ENCODE results near the gene CDH23. TPM values are rescaled to one million over a fixed set of nuclear protein-coding genes. Genes with fewer than 3 reads are reported as not detected.

The CDH23 gene
- total RNA-seq, 2 experiments from 2014 or later = 0.16 to 0.61 TPM

DNA sequence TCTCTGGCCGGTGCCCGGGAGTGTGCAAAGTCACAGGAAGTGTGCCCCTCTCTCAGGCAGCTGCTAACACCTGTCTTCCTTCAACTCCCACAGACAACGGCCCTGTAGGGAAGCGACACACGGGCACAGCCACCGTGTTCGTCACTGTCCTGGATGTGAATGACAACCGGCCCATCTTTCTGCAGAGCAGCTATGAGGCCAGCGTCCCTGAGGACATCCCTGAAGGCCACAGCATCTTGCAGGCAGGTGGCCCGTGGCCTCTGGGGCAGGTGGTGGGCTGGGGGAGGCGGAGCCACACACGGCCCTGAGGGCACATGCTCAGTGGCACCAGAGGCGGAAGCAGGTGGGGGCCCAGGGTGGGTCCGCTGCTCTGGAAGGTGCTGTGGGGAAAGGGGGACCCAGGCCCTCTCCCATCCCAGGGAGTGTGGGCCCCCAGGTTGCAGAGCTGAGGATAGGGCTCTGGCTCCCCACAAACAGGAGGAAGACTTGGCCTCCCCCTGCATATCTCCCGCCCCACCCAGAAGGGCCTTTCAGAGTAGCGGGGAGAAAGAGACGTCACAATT lies 315.9 kb downstream of the CDH23 start:
- peak overlapping the region; percentile 60 for H3K4me3 Mint-ChIP-seq
- peak overlapping the region; percentile 98 for H3K27ac Mint-ChIP-seq
- H3K27me3 Mint-ChIP-seq = no peaks in the 10 kb centered on the region
- ATAC-seq (no peak), DNase-seq (peak; percentile 64)
- no peaks in the 10 kb centered on the region for H3K9me3 Mint-ChIP-seq (ENCODE audit: low read depth)
- CTCF ChIA-PET = interaction anchor here (0.8 to 16.3 kb wide), 8 partner anchors 9 to 184 kb away, joined by 3 to 235 read pairs (median 12); partner anchors contain the start of gene VSIR
- peaks cover 42% of the 10 kb centered on the region for H3K4me1 Mint-ChIP-seq
- no peaks in the 10 kb centered on the region for H3K36me3 Mint-ChIP-seq

DNA sequence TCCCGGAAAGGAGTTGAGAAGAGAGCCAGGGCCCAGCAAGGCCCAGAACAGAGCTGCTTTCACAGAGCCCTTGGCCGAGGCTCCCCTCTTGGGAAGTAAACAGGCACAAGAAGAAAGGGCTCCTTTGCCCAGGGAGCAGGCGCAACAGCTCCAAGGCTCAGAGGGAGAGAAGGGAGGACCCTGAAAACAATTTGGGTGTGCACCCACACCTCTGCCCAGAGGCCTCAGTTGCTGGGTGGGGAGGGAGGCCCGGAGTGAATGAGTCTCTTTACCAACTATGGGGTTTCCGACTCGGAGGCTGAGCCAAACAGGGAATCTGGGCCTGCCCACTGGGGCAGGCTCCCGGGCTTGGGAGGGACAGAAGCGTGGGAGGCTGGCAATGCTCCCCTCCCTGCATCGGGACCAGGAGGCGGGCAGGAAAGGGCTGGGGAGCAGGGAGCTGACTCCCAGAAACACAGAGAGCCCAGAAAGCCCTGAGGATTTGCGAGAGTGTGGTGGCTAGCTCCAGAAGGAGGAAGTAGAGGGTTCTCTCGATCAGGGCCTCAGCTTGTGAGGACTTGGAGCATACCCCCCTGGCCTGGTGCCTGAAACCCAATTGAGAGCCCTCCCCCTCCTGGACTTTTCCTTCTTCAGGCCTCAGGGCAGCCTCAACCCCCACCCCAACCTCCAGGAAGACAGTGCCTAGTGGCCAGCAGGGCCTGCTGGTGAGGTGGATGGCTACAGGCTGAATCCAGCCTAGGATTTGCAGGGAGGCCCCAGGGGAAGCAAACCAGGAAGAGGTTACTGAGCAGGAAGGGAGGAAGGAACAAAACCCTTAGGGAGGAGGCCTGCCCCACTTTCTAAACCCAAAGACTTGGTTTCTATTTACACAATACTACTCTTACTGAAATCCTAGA lies 316.7 kb downstream of the CDH23 start:
- DNase-seq = peak; percentile 63
- Mint-ChIP-seq H3K27ac (peak overlapping the region; percentile 98), H3K4me1 (peaks cover 36% of the 10 kb centered on the region), H3K4me3 (peak overlapping the region; percentile 60), H3K27me3 (no peaks in the 10 kb centered on the region), H3K9me3 (ENCODE audit: low read depth) (no peaks in the 10 kb centered on the region), H3K36me3 (no peaks in the 10 kb centered on the region)
- CTCF ChIA-PET = interaction anchor here (1.8 to 16.3 kb wide), 8 partner anchors 13 to 183 kb away, joined by 4 to 235 read pairs (median 12); partner anchors contain the start of gene VSIR
- peak; percentile 79 for ATAC-seq

DNA sequence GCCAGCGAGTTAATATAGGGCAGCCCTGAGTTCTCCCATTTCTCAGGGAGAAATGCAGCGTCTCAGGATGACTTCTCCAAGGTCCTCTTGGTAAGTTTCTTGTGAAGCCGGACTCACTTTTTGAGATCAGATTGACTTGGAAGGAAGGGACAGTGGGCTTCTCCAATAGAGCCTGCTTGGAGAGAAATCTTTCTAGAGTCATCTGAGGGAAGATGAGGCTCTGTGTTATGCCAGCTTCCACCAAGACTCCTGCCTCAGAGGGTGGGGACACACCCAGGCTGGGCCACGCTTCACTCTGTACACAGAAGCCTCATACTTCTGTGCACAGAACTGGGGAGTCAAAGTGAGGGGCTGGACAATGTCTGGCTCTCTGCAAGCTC lies 317.3 kb downstream of the CDH23 start:
- CTCF ChIA-PET = interaction anchor here (0.7 to 16.3 kb wide), 8 partner anchors 12 to 98 kb away, joined by 3 to 235 read pairs (median 12); partner anchors contain the start of gene VSIR
- H3K4me1 Mint-ChIP-seq = peaks cover 33% of the 10 kb centered on the region

DNA sequence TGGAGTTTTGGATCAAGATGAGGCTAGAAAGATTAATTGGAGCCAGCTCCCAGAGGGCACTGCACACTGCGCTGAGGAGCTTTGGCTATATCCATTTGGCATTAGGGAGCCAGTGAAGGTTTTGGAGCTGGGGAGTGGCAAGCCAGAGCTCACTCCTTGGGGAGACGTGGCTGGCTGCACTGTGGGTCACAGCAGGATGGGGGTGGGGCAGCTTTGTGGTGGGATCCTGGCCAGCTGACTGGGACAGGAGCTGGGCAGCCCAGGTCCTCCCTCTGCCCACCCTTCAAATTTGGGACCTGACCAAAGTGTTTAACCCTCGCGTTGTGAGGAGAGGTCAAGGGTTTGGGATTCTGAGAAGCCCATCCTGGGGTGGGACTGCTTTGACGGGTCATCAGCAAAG lies 317.9 kb downstream of the CDH23 start:
- CTCF ChIA-PET = interaction anchor here (0.6 to 16.3 kb wide), 8 partner anchors 12 to 544 kb away, joined by 3 to 235 read pairs (median 11); partner anchors contain the start of gene VSIR
- peak overlapping the region; percentile 98 for H3K27ac Mint-ChIP-seq
- no peak overlapping the region for H3K4me3 Mint-ChIP-seq
- H3K36me3 Mint-ChIP-seq = no peaks in the 10 kb centered on the region
- no peaks in the 10 kb centered on the region for H3K27me3 Mint-ChIP-seq
- no peaks in the 10 kb centered on the region for H3K9me3 Mint-ChIP-seq (ENCODE audit: low read depth)
- peaks cover 29% of the 10 kb centered on the region for H3K4me1 Mint-ChIP-seq
- DNase-seq (no peak), ATAC-seq (no peak)

More for the DNA sequence above, 317.3 kb downstream of the CDH23 start:
- Mint-ChIP-seq H3K27me3 (no peaks in the 10 kb centered on the region), H3K9me3 (ENCODE audit: low read depth) (no peaks in the 10 kb centered on the region), H3K27ac (peak overlapping the region; percentile 98), H3K36me3 (no peaks in the 10 kb centered on the region), H3K4me3 (peak overlapping the region; percentile 42)
- DNase-seq (no peak), ATAC-seq (no peak)

DNA sequence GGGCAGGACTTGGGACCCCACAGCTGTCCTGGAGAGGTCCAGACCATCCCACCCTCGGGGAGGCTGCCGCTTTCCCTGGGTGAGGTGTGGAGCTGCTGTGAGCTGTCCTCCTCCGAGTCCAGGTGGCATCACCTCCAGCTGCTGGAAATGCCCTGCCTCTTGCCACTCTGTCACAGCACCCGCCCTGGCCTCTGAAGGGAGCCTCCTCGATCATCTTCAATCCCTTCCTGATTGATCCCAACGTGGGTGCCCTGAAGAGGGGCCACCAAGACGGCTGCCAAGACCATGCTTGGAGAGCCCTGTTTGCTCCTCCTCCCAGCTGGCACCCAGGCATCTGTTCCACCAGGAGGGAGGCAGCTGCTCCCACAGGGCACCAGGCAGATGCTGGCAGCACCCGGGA lies 318.3 kb downstream of the CDH23 start:
- no peak for ATAC-seq

DNA sequence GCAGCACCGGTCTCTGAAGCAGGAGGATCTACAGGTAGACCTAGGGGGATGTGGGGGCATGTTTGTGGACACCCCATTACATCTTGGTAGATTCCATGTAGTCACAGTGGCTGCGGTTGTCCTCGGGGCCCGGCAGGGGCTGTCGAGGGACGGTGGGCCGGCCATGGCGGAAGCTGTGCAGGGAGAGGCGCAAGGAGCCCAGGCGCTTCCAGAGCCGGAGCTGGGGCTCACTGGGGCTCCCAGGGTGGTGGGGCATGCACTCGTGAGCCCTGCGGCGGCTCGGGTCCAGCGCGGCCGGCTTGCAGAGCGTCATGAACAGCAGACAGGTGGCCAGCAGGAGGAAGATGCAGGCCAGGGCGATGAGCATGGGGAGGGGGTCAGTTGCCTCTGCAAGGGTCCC lies 319.1 kb downstream of the CDH23 start:
- no peak for ATAC-seq
- H3K4me1 Mint-ChIP-seq = peaks cover 28% of the 10 kb centered on the region

More for the DNA sequence above, 318.3 kb downstream of the CDH23 start:
- Mint-ChIP-seq H3K27ac (no peak overlapping the region), H3K4me1 (peaks cover 28% of the 10 kb centered on the region), H3K9me3 (ENCODE audit: low read depth) (no peaks in the 10 kb centered on the region), H3K27me3 (no peaks in the 10 kb centered on the region), H3K36me3 (no peaks in the 10 kb centered on the region), H3K4me3 (no peak overlapping the region)
- DNase-seq = no peak
- CTCF ChIA-PET = interaction anchor here (0.6 to 16.3 kb wide), 6 partner anchors 11 to 543 kb away, joined by 3 to 235 read pairs (median 20); partner anchors contain the start of gene VSIR

DNA sequence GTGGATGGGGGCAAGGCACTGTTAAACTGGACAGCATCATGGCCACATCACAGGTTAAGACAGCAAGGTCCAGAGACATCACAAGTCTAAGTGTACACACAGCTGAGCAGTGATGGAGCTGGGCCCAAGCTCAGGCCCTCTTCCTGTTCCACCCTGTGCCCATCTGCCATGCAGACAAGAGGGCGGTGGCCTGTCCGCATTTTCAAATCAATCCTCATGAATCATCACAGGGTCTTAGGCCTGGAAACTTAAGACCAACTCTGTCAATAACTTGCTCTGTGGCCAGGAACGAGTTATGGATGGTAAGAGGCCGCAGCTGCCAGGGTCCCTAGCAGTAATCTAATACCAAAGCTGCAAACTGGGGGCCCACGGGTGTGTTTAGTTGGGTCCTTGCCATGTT lies 319.7 kb downstream of the CDH23 start:
- Mint-ChIP-seq H3K27me3 (no peaks in the 10 kb centered on the region), H3K4me3 (no peak overlapping the region), H3K27ac (no peak overlapping the region), H3K9me3 (ENCODE audit: low read depth) (no peaks in the 10 kb centered on the region), H3K36me3 (no peaks in the 10 kb centered on the region), H3K4me1 (peaks cover 28% of the 10 kb centered on the region)
- ATAC-seq (no peak), DNase-seq (no peak)
- CTCF ChIA-PET = interaction anchor here (0.9 to 16.3 kb wide), 7 partner anchors 8 to 57 kb away, joined by 3 to 235 read pairs (median 5); partner anchors contain the start of gene VSIR

More for the DNA sequence above, 319.1 kb downstream of the CDH23 start:
- no peak overlapping the region for H3K27ac Mint-ChIP-seq
- DNase-seq = no peak
- CTCF ChIA-PET = interaction anchor here (1.0 to 16.3 kb wide), 6 partner anchors 8 to 57 kb away, joined by 3 to 235 read pairs (median 7); partner anchors contain the start of gene VSIR
- H3K27me3 Mint-ChIP-seq = no peaks in the 10 kb centered on the region
- H3K4me3 Mint-ChIP-seq = no peak overlapping the region
- no peaks in the 10 kb centered on the region for H3K9me3 Mint-ChIP-seq (ENCODE audit: low read depth)
- no peaks in the 10 kb centered on the region for H3K36me3 Mint-ChIP-seq

DNA sequence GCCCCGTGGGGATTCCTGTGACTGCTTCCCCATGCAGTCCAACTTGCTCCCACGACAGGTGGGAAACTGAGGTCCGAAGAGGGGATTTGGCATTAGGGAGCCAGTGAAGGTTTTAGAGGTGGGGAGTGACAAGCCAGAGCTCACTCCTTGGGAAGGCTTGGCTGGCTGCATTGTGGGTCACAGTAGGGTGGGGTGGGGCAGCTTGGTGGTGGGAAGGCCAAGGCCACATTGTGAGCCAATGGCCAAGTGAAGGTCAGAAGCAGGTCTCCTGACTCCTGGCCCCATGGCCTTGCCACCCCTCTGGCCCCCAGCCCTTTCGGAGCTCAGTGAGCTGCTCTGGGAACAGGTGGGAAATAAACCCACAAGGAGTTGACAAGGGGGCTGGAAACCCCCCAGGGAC lies 320.3 kb downstream of the CDH23 start:
- no peaks in the 10 kb centered on the region for H3K36me3 Mint-ChIP-seq
- H3K4me1 Mint-ChIP-seq = peaks cover 28% of the 10 kb centered on the region
- CTCF ChIA-PET = interaction anchor here (0.9 to 16.3 kb wide), 7 partner anchors 8 to 95 kb away, joined by 3 to 235 read pairs (median 5); partner anchors contain the start of gene VSIR
- H3K4me3 Mint-ChIP-seq = no peak overlapping the region
- peaks cover 3% of the 10 kb centered on the region for H3K27me3 Mint-ChIP-seq
- no peak overlapping the region for H3K27ac Mint-ChIP-seq
- ATAC-seq (no peak), DNase-seq (no peak)
- no peaks in the 10 kb centered on the region for H3K9me3 Mint-ChIP-seq (ENCODE audit: low read depth)

DNA sequence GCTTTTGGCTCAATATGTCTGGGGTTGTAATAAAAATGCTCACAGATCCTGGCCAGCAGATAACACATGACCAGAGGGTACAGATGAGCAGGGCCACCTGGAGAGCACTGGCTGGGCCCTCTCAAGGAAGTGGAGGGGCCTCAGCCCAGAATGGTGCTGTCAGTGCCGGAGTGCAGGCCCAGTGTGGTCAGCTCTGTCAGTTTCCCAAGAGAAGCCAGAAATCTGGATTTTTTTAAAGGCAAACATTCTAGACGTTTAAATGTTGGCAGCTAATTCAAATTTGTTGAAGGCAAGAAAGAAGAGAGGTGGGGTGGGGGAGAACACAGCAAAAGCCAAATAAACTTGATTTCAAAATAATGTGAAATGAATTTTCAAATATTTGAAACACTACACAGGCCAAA lies 320.8 kb downstream of the CDH23 start:
- H3K4me1 Mint-ChIP-seq = peaks cover 24% of the 10 kb centered on the region
- DNase-seq = no peak
- ATAC-seq = no peak
- CTCF ChIA-PET = interaction anchor here (1.6 to 16.3 kb wide), 6 partner anchors 8 to 94 kb away, joined by 3 to 235 read pairs (median 10); partner anchors contain the start of gene VSIR
- H3K36me3 Mint-ChIP-seq = no peaks in the 10 kb centered on the region
- no peaks in the 10 kb centered on the region for H3K9me3 Mint-ChIP-seq (ENCODE audit: low read depth)
- H3K27ac Mint-ChIP-seq = no peak overlapping the region
- H3K27me3 Mint-ChIP-seq = peaks cover 3% of the 10 kb centered on the region
- H3K4me3 Mint-ChIP-seq = no peak overlapping the region

DNA sequence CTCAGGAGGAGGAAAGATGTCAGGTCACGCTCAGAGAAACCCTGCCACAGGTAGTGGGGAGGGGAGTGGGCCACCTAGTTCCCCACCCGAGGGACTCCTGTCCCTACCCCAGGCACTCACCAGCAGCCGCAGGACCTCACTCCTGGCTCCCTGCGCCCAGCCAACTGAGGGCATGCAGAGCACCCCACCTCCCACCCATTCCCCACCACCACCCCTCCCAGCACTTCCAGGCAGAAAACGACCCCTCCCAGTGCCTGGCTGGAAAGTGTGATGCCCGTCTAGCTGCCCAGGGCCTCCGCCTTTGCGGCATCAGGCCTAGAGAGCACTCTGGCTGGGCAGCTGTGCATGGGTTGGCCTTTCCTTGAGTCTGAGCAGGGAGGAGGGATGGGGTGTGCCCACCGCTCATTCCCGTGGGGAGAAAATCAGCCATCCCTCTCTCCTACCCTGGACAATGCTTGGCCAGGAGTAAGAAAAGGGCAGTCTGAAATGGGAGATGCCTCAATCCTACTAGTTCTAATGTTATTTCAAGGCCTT lies 321.5 kb downstream of the CDH23 start:
- CTCF ChIA-PET = interaction anchor here (1.6 to 16.3 kb wide), 5 partner anchors 7 to 93 kb away, joined by 3 to 235 read pairs (median 10); partner anchors contain the start of gene VSIR
- Mint-ChIP-seq H3K27ac (no peak overlapping the region), H3K9me3 (ENCODE audit: low read depth) (no peaks in the 10 kb centered on the region), H3K4me1 (peaks cover 17% of the 10 kb centered on the region), H3K36me3 (no peaks in the 10 kb centered on the region), H3K27me3 (peaks cover 3% of the 10 kb centered on the region), H3K4me3 (no peak overlapping the region)
- no peak for ATAC-seq
- DNase-seq = no peak

DNA sequence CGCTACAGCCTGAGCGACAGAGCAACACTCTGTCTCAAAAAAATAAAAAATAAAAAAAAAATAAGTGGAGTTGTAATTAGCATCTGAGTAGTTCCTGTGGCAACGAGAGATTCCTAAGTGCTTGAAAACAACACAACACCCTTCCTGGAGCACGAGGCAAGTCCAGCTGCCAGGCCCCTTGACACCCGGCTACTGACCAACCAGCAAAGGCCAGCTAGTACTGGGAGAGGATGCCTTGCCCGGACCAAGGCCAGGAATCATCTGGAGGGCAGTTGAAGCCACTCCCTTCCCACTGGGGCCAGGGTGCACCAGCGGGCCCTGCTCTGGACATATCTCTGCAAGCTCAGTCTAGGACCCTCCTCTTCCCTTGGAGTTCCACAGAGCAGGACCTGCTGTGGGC lies 322.3 kb downstream of the CDH23 start:
- no peaks in the 10 kb centered on the region for H3K9me3 Mint-ChIP-seq (ENCODE audit: low read depth)
- H3K27me3 Mint-ChIP-seq = peaks cover 3% of the 10 kb centered on the region
- H3K4me1 Mint-ChIP-seq = peaks cover 13% of the 10 kb centered on the region
- no peak for DNase-seq
- CTCF ChIA-PET = interaction anchor here (2.9 to 16.3 kb wide), 3 partner anchors 11 to 54 kb away, joined by 9 to 235 read pairs (median 12); partner anchors contain the start of gene VSIR
- no peak for ATAC-seq
- no peaks in the 10 kb centered on the region for H3K36me3 Mint-ChIP-seq
- H3K4me3 Mint-ChIP-seq = no peak overlapping the region
- no peak overlapping the region for H3K27ac Mint-ChIP-seq

DNA sequence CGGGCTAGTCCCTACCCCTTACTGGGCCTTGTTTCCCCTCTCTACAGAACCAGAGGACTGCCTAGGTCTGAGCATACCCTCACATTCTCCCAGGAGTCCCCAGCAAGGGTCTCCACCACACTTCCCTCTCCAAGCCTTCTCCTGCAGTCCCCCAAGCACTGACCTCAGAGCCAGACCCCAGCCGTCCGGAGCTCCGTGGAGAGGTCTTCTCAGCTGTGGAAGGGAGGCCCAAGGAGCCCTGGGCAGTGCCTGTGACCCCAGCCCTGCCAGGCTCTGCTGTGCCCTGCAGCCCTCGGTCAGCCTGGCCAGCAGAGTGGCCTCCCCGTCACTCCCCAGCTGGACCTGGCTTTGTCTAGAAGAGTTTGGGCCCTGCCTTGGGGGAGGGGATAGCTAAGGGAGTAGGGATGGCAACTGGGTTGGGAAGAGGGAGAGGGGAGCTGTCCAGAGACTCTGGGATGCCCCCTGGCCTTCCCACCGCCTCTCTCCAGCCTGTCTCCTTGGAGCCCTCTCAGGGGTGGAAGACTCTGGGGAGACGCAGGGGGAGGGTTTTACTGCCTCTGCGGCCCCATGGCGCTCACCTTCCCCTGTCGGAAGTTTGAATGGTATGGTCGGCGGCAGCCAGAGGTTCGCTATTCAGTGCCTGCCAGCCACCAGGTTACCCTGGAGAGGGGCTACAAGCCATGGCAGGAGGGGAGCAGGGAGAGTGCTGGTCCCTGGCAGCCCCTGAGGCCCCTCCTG lies 322.9 kb downstream of the CDH23 start, which contains the start of gene C10orf105:
C10orf105 (minus strand) TSS at position 315 of the 738 bp plus-strand sequence. CDS start 3,441 bp downstream, outside the sequence.
- Mint-ChIP-seq H3K4me3 (no peak within 1 kb of the TSS), H3K36me3 (no peaks in the 10 kb centered on the region), H3K9me3 (ENCODE audit: low read depth) (no peaks in the 10 kb centered on the region), H3K27me3 (peaks cover 3% of the 10 kb centered on the region), H3K27ac (no peak within 1 kb of the TSS), H3K4me1 (peaks cover 11% of the 10 kb centered on the region)
- DNase-seq = no peak
- CTCF ChIA-PET = interaction anchor here (2.9 to 16.3 kb wide), 3 partner anchors 11 to 54 kb away, joined by 9 to 235 read pairs (median 12); partner anchors contain the start of gene VSIR
- ATAC-seq = no peak
